Non-pigmented ciliary epithelial cell (primary cell): ENCODE measurements around the gene DMRT3.

Experiments
- DNase-seq: peaks from one replicate; pipeline ENCODE4 v3.0.0-alpha.2; 2010; ENCODE audit warnings: low read depth

Gene DMRT3, protein sequence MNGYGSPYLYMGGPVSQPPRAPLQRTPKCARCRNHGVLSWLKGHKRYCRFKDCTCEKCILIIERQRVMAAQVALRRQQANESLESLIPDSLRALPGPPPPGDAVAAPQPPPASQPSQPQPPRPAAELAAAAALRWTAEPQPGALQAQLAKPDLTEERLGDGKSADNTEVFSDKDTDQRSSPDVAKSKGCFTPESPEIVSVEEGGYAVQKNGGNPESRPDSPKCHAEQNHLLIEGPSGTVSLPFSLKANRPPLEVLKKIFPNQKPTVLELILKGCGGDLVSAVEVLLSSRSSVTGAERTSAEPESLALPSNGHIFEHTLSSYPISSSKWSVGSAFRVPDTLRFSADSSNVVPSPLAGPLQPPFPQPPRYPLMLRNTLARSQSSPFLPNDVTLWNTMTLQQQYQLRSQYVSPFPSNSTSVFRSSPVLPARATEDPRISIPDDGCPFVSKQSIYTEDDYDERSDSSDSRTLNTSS

DNA sequence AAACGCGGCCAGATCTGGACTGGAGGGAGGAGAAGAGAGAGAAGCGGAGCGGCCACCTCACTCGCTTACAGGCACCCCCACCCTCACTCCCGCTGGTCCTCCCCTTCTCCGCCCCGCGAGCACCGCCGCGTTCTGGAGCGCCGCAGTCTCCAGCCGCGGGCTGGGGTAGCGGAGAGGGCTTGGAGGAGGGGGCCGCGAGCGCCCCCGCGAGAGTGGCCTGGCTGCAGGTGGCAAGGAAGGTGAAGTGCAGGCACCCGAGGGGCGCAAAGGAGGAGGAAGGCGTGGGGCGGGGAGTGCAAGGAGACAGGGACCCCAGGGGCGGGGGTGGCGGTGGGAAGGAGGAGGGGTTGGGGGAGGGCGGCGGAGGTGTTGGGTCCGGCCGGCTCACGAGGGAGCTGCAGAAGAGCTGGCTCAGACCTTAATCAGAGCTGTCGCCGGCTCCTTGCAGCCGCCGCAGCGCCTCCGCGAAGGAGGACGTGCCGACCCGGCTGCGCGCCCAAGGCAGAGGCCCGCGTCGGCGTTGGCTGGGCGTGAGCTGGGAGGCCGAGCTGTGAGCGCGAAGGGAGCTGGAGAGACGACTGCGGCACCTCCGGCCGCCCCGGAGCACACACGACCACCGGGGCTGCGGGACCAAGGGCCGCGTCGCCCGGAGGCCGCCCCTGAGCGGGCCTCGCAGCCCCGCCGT, at the start of gene DMRT3:
DMRT3 (plus strand) TSS at position 398 of the 685 bp plus-strand sequence. CDS start 347 bp downstream, outside the sequence.
- DNase-seq: no peak

DNA sequence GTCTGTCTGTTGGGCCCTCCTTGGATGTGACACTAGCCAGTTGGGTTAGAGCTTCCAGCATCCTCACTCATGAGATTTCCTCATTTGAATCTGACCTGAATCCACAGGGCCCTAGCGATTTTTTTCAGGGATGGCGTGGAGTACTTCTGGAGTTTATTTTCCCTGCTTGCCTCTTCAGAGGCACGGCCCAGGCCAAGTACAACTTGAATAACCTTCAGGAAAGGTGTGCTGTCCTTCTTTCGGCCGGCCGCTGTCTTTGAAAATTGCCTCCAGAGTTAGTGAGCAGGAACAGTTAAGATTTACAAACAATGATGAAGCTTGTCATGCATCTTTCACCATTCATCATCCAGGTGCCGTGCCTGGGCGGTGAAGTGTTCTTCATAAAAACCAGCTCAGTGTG, 49.5 kb upstream of the DMRT3 start:
- no peak for DNase-seq

DNA sequence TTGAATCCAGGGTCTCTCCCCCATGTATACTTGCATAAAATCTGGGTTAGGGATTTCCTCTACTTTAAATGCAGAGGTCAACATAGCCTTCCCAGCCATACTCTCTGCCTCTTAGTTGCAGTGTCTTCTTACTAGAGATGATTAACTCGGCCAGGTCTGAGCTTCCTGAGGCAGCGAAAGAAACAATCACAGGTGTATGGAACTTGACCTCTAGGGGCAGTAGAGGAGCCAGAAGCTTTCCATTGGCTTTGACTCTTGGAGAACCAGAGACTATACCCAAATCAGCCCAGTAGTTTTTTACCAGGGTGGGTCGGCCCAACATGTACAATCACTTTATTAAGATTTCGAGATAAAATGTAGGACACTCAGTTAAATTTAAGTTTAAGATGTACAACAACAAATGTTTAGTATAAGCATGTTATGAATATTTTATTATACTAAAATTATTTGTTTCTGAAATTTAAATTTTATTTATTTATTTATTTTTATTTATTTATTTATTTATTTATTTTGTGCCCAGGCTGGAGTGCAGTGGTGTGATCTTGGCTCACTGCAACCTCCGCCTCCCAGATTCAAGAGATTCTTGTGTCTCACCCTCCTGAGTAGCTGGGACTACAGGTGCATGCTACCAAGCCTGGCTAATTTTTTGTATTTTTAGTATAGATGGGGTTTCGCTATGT, 48.0 kb upstream of the DMRT3 start:
- DNase-seq: no peak

DNA sequence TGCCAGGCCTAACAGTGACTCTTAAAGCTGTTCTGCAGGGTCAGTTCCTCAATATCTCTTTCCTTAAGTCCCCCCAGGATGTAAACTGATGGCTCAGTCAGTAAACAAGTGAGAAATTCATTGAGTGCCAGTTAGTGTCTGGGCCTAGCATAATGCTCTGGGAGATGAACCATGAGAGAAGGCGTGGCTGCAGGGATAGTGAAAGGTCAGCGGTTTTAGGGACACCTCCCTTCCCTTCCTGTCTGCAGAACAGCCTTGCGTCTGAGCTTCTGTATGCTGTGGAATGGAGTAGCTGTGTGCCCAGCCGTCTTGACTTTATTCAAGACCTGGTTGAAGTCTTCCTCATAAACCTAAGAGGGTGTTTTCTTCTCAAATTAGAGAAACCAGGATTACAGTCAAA, 46.7 kb upstream of the DMRT3 start:
- DNase-seq: no peak

DNA sequence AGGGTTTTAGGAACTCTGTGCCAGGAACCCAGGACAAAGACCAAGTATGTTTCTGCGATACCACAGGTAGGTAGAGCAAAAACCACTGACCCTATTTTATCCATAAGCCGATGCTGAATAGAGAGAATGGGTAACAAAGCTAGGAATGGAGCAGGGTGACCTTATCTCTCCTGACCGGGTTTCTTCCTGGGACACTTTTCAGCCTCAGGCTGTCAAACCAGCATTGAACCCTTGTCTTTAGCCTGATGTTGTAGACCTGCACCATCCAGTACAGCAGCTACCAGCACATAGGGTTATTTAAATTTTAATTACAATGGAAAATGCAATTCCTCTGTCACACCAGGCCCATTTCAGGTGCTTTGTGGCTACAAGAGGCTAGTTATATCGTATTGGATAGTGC, 43.1 kb upstream of the DMRT3 start:
- DNase-seq: no peak

DNA sequence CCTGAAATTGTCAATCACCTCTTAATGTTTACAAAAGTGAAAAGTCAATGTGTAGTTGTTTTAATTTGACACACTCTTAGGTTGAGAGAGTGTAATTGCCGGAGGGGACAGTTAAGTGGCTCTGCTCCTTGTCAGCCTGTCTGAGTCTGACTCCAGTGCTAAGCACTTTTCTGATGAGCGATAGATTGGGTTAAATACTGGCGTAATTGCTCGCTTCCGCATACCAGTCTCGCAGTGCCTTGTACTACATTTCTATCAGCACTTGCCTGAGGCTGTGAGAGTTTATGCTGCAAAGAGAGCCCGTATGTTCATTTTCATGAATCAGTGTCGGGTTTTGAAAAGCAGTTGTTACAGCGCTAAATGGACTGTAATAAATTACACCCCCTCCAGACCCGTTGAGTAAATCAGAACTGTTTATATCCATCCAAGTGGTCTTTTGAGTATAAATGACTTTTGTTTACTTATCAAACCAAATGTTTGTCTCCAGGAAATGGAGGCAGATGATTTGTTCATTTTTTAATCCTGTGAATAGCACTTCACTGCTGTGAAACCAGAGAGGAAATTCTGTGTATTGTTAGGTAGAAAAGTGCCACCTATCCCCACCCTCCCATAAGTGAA, 41.0 kb upstream of the DMRT3 start:
- DNase-seq: no peak

DNA sequence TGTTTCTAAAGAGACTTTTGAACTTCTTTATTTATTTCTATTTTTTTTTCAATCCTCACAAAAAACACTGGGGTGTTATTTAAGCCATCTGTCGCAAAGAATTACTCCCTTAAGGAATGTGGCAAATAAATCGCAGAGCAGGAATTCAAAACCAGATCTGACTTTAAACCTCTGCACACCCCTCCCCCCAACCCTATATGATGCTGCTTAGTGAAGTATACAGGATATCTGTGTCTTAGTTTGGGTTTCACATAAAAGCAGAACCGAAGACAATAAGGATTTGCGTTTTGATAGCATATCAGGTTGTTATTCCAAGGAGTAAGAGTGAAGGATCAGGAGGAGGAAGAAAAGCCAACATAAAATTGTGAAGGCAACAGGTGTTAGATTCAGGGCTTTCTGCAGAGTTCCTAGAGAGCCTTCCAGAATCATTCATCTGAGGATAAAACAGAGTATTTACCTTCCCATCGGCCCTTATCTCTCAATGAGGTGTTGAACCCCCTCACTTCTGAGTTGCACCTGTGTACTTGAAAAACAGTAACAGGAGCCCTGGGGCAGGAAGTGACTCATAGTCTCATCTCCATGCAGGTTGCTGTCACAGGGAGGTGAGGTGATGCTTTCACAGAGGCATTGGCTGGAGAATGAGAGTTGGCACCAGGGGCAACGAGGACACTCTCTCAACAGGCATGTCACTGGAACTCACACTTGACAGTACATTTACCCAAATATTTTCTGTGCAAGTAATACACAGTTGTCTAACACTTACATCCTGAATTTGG, 33.5 kb upstream of the DMRT3 start:
- no peak for DNase-seq

DNA sequence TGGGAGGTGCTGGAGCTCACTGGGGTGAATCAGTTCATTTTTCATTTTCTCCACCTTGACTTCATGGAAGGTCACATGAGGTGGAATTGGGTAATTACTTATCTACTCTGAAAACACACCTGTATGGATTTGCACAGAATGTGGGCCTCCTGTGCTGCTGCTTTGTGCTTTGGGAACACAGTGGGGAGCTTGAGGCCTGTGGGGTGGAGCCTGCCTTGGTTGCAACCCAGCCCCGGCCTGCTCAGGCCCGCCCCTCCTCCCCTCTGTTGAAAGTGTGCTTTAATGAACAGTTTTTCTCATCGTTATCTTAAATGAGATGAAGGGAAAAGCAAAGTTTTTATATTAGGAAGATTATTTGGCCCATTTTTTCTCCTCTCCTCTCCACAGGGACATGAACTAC, 28.5 kb upstream of the DMRT3 start:
- no peak for DNase-seq

DNA sequence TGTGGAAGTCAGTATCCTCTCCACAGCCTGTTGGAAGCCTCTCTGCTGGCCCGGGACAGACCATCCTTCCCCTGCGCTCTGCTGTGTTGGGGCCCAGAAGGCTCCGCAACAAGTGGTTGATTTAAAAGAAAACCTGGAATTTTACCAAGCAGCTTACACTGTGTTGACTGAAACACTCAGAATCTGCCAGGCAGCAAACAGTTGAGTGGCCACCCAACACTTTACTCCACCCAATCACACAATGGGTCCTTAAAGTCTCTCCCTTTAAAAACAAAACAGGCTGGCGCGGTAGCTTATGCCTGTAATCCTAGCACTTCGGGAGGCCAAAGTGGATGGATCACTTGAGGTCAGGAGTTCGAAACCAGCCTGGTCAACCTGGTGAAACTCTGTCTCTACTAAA, 28.0 kb upstream of the DMRT3 start:
- no peak for DNase-seq

DNA sequence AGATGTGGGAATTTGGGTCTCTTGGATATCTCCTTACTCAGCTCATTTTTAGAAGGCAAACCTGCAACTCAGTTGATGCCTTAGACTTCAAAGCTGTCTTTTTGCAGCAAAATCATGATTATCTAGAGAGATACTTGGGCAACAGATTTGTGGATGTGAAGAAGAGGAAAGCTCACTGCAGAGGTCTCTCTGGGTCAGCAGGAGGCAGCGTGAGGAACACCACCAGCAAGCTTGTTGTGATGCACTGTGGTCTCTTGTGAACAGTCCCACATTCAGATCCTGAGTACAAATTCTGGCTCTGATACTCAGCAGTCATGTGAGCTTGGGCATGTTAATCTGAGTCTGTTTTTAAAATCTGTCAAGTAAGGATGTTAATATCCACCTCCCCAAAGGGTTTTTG, 26.3 kb upstream of the DMRT3 start:
- DNase-seq: no peak

DNA sequence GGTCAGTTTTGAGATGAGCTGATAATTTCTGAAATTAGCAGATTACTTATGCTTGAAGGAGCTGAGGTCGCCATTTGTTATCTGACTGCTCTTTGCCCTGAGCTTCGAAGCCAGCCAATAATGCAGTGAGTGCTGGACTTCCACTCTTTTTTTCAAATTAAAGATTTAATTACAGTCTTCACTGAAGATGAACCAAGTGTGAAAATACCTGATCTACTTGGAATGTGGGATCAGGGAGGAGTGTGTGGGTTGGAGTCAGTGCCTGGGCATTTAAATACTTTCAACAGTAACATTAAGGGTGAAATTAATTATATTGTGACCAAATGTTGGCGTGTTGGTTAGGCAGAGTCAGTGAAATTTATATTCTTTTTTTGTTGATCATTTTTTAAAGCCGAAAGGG, 23.9 kb upstream of the DMRT3 start:
- no peak for DNase-seq

DNA sequence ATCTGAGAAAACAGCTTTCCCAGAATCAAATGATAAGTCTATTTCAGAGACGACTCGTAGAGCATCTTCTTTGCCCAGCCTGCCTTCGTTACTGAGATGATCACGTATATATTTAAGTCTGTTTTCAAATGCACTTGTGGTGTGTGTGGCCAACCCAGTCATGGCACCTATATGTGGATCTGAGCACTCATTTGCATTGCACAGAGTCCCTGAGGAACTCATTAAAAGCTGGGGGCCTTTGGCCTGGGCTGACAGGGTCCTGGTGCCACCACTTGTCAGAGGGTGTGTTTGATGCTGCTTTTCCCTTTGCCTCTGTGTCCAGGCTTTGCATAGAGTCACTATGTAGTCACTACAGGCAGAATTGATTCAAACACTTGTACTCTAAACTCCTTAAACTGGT, 17.4 kb upstream of the DMRT3 start:
- DNase-seq: no peak

DNA sequence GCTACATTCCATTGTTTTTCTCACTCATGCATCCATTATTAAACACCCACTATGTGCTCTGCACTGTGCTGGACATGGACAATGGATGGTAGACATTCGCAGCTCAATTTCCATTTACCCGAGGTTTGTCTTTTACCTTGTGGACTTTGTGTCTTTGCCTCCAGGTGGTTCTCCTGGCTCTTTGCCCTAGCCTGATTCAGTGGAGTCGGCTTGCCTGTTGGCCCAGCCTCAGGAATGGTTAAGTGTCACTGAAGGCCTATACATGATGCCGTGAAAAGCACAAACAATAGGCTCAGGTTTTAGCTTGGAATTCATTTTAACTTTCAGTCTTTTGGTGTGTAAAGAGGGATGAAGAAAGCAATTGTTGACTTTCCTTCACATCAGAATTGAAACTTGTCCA, 16.5 kb upstream of the DMRT3 start:
- no peak for DNase-seq

DNA sequence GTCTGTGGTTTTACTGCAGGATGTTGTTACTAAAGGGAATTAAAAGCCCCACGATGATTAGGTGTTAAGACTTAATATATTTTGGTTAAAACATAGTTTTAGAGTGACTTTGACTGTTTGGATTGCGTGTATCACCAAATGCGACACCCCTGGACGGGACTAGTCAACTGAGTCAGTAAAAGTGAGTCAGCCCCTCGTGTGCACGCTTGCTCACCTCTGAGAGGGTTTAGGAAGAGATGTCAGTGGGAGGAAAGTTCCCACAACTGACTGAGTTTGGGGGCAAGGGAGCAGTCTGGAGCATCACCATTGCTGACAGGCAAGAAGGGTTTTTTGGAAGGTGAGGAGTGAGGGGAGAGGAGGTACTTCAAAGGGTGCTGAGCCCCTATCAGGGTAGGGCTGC, 14.4 kb upstream of the DMRT3 start:
- DNase-seq: no peak

DNA sequence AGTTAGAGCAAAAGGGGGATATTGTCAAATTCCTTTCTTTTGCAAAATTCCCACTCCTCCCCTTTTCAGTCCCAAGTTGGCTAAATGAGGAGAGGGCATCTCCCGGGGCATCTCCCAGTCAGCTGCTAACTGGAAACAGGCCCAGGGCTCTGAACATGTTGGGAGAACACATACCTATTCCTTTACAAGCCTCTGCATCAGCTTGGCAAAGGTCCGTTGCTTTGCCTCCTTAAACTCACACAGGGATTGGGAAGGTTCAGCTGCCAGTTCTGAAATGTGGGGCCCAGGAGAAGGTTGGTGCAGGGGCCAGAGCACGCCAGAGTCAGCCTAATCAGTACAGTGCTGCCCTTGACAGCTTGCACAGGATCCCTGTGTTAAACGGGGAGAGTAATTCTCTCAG, 11.0 kb upstream of the DMRT3 start:
- DNase-seq: no peak

DNA sequence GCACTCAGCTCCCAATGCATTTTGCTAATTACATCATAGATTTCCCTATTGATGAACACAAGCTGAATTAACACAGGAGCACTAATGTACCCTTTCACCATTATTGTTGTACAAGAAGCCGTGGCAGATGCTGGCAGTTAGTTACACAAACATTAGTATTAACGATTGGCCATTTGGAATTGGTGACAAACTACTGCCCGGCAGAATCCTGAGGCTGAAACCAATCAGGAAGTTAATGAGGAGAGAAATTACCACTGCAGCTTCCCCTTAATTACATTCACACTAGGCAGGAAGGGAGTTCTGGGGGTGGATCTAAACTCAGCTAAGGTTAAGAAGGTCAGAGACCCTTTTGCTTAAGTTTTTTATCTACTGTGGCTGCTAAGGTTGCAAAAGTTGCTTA, 9.6 kb upstream of the DMRT3 start:
- DNase-seq: no peak

DNA sequence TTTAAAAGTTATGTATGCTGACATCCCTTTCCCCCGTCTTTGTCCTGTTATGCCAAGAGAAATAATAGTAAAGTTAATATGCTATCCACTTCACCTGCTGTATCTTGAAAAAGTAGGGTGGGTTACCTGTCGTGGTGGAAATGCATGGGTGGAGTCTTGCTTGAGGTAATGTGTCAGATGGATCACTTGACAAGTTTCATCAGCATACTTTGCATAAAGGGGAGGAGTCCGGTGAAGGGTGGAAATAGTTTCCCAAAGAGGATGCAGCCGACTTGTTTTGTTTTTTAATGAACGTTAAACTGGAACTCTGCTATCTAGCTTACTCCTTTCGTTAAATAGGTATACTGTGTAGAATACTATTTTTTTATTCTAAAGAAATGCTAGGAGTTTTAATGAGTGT, 9.0 kb upstream of the DMRT3 start:
- no peak for DNase-seq

DNA sequence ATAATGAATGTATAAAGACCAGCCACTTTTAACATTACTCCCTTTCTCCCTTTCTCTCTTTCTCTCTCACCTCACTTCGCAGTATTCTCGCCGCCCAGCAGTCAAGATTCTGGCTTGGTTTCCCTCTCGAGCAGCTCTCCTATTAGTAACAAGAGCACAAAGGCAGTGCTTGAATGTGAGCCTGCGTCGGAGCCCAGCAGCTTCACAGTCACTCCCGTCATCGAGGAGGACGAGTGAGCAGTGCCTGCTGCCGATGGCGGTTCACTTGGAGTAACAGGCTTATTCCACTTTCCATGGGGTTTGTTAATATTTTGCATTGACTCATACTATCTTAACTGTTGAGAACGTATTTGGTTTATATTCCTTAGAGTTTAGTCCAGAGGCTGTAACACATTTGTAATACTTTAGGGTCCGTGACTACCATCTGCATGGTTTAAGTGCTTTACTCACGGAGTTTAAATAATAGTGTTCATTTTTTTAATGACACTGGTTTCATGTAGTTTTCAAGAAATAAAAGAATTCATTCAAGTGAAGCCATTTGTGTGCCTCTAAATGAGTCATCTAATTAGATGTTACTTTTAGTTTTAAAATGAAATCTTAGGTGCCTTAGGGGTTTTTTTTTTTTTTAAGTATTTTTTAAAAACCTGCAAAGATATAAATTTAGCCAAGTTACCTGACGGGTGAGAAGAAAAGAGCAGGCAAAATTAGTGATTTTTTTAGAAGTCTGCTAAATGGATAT, 8.4 kb upstream of the DMRT3 start:
- DNase-seq: no peak

DNA sequence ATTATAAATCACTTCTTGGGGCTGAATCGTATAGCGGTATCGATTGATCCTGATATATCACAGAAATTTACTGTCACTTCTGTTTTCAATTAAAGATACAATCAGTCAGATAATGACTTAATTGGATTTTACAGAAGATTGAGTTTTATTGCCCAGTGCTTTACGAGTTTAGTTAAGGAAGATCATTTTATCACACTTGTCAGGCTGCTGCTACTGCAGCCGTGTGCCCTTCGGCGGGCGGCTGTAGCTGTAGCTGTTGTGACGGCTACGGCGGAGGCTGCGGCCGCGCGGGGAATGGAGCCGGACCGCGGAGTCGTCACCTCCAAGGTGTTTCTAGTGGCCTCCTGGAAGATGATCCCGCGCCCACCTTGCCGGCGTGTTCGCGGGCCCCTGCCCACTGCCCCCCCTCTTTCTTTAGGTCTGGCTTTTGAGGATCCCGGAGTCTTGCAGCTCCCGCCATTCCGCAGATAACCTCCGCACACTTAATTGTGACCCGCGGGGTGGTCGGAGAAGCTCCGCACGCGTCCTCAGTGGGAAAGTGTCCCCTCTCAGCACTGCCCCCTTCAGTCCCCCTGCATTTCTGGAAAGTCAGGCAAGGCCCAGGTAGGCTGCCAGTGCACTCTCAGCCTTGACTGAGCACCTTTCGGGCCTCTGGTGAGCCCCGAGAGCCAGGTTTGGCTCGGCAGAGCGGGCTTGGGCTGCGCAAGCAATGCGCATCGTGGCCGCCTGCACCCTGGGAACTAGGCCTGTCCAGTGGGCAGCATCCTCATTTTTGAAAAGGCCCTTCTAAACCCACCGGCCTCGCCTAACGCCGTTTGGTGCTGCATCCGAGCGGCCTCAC, 6.9 kb upstream of the DMRT3 start:
- no peak for DNase-seq
